HFF-Myc (cell line): ENCODE data around the gene MCF2L2.

Experiments
- DNase-seq: peaks from one replicate; pipeline ENCODE4 v3.0.0-alpha.2; 2011; ENCODE audit warnings: low read depth; ENCODE audit errors: extremely low read depth
- H3K4me3 ChIP-seq: replicated peaks from 2 replicates; pipeline ENCODE4 v1.5.1; 2011; ENCODE audit warnings: low read depth, mild to moderate bottlenecking, control low read depth, low read length
- CTCF ChIP-seq: IDR thresholded peaks from 2 replicates; pipeline ENCODE4 v1.5.1; 2012; ENCODE audit warnings: mild to moderate bottlenecking, low read depth, low read length, control low read depth; ENCODE audit errors: missing control alignments

Gene MCF2L2

GRCh38 chr3:183212565-183212964, 215.9 kb downstream of the MCF2L2 start:
- no peak for TF ChIP-seq CTCF
- no peak for DNase-seq
- no peak overlapping the region for H3K4me3 ChIP-seq

DNA sequence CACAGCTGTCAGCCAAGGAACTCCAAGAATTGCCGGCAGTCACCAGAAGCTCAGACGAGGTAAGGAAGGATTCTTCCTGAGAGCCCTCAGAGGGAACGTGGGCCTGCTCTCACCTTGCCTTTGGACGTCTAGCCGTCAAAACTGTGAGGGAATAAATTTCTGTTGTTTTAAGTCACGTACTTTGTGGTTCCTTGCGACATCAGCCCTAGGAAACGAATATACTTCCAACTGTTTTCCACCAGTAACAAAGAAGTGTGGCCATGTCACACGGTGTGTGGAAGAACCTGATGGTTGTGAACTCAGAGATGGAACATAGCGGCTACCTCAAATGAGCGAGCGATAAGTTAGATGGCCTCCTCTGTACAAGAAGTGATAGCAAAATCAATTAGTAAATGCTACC, 216.3 kb downstream of the MCF2L2 start:
- TF ChIP-seq CTCF, result no peak
- no peak overlapping the region for H3K4me3 ChIP-seq
- DNase-seq, result no peak

- no peak for DNase-seq
- H3K4me3 ChIP-seq, result no peak overlapping the region
- TF ChIP-seq CTCF, result no peak
These were observed 217.1 kb downstream of the MCF2L2 start for GRCh38 chr3:183211352-183211751.

DNA sequence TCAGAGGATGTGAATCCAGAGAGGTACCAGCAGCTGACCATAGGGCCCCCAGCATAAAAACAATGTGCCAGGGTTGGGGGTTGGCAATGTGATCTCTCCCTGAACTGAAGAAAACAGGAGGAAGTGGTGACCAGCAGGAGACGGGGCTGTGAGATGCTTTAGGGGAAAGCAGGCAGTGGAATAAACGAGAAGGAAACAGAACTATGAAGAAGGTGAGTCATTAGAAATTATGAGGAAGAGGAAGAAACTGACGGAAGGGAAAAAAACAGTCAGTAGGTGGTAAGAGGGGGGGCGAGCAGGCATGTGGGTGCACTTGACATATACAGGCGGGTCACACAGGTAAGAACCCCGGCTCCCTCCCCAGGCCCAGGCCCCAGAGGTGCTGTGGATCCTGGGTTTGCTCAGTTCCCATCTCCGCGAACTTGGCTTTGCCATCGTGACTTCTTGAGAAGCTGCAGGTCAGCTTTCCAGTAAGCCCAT, 217.5 kb downstream of the MCF2L2 start:
- TF ChIP-seq CTCF, result no peak
- DNase-seq, result no peak
- H3K4me3 ChIP-seq, result no peak overlapping the region

GRCh38 chr3:183210341-183210740, 218.1 kb downstream of the MCF2L2 start:
- DNase-seq, result no peak
- TF ChIP-seq CTCF, result no peak
- no peak overlapping the region for H3K4me3 ChIP-seq

DNA sequence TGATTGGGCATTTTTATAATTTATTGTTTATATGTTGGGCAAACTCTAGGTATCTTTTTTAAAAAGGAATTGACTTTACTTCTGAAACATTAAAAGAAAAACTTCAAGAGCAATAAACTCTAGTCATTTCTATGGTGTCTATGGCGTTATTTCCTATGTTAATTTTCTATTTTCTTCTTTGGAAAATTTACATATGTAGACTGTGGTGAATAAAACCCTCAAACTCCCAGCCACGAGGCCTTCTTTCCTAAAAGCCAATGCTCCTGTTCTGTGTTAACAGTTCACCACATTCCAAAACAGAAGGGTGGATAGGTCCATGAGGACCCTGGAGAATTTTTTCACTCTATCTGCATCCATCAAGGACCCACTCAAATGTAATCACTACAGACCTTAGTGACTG, 219.6 kb downstream of the MCF2L2 start:
- no peak for TF ChIP-seq CTCF
- no peak for DNase-seq
- no peak overlapping the region for H3K4me3 ChIP-seq

- H3K4me3 ChIP-seq, result no peak overlapping the region
- TF ChIP-seq CTCF, result no peak
- DNase-seq, result no peak
These were observed 220.2 kb downstream of the MCF2L2 start for GRCh38 chr3:183208260-183208659.
